Neuron (in vitro differentiated cells): ENCODE measurements around the gene NPFF.

Source experiments
- H2AFZ ChIP-seq: one replicate; pipeline ENCODE4 v1.6.1; 2013; ENCODE audit warnings: low read depth, mild to moderate bottlenecking, inconsistent platforms, low read length, moderate library complexity
- H3K27me3 ChIP-seq: one replicate; pipeline ENCODE4 v1.6.1; 2013; ENCODE audit warnings: low read length; ENCODE audit not compliant: insufficient read depth
- H3K36me3 ChIP-seq: one replicate; pipeline ENCODE4 v1.6.1; 2013; ENCODE audit warnings: low read length; ENCODE audit not compliant: insufficient read depth
- H3K4me1 ChIP-seq: one replicate; pipeline ENCODE4 v1.6.1; 2013; ENCODE audit warnings: low read length; ENCODE audit not compliant: insufficient read depth
- H3K4me3 ChIP-seq: 2 replicates; pipeline ENCODE4 v1.5.1; 2013; ENCODE audit warnings: mild to moderate bottlenecking, low read length, moderate library complexity
- H3K9me3 ChIP-seq: one replicate; pipeline ENCODE4 v1.6.1; 2013; ENCODE audit warnings: low read length

The NPFF gene

DNA sequence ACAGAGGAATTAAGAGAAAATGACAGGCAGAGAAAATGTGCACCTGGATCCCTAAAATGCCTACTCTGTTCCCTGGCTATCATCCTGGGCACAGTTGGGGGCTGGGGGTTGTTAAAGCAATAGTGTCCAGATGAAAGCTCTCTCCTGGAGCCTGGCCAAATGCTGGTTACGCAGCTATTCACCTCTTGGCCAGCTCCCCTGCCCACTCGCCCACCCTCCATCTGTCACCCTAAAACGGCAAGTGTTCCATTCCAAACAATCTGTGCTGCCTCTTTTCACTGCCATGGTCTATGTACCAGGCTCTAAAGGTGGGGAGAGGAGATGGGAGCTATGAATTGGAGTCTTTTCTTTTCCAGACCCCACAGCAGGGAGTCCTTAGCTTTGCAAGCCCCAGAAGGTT is 24.7 kb upstream of the NPFF start:
- Histone ChIP-seq H3K36me3 (peaks cover 54% of the 10 kb centered on the region), H3K4me3 (no peak overlapping the region), H3K27me3 (no peaks in the 10 kb centered on the region), H2AFZ (no peak overlapping the region), H3K9me3 (no peaks in the 10 kb centered on the region), H3K4me1 (no peaks in the 10 kb centered on the region)

DNA sequence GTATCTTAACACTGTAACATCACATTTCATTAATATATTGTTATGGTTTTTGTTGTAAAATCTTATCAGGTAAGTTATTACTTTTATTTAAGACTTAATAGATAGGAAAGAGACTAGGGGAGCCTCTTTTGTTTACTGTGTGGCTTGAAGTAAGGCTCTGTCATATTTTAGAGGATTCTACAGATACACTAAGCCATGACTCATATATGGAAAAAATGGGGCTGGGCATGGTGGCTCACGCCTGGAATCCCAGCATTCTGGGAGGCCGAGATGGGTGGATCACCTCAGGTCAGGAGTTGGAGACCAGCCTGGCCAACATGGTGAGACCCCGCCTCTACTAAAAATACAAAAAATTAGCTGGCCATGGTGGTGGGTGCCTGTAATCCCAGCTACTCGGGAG is 23.6 kb upstream of the NPFF start:
- Histone ChIP-seq H3K27me3 (no peaks in the 10 kb centered on the region), H3K4me1 (no peaks in the 10 kb centered on the region), H3K4me3 (no peak overlapping the region), H3K9me3 (no peaks in the 10 kb centered on the region), H3K36me3 (peaks cover 49% of the 10 kb centered on the region), H2AFZ (no peak overlapping the region)

DNA sequence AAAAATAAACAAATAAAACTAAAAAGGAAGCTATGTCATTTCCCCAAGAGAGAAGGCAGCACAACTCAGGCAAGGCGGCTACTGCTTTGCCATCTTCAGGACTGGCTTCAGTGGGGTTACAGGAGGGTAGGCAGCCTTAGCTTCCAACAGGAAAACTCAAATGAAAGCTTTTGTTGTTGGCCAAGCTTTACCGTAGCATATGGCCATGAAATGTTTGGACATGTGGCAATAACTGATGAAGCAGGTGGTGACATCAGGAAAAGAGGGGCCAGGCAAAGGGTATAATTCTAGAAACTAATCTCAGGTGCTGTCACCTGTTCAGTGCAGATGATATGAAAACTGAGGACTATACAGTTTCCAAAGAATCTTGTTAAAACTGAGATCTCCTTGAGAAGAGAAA is 22.8 kb upstream of the NPFF start:
- Histone ChIP-seq H3K27me3 (no peaks in the 10 kb centered on the region), H3K9me3 (no peaks in the 10 kb centered on the region), H3K4me3 (no peak overlapping the region), H3K4me1 (no peaks in the 10 kb centered on the region), H3K36me3 (peaks cover 50% of the 10 kb centered on the region), H2AFZ (no peak overlapping the region)

DNA sequence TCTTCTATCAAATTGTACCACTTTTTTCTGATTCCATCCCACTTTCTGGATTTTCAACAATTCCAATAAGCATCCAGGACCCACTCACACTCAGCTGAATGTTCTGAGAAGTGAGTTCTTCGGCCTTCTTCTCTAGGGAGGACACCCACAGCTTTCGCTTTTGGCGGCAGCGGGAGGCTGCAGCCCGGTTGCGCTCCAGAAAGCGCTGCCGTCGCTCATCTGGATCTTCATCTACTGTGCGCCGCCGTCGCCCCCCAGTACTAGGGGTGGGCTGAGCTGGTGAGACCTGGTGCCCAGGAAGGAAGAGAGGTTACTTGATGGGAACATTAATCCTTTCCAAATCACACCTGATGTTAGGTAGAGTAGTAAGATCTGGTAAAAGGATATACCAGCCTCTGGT is 17.2 kb upstream of the NPFF start:
- no peak overlapping the region for H2AFZ ChIP-seq
- no peak overlapping the region for H3K4me3 ChIP-seq
- H3K4me1 ChIP-seq = no peaks in the 10 kb centered on the region
- no peaks in the 10 kb centered on the region for H3K27me3 ChIP-seq
- H3K9me3 ChIP-seq = no peaks in the 10 kb centered on the region
- peaks cover 56% of the 10 kb centered on the region for H3K36me3 ChIP-seq

DNA sequence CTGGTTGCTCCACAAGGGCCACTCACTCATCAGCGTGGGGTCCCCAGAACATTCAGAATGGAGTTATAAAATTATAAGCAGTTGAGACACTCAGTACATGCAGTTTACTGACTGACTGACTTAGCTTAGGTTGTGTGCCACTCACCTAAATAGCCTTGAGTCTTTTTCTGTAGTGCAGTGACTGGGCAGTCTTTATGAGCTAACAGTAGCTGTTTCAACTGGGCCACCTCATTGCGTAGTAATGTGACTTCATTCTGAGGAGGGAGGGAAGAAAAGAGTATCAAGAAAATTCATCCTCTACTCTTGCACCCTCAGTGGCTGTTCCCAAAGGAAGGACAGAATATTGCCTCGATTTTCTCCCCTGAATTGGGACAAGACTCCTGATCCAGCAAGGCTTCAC is 15.8 kb upstream of the NPFF start:
- H3K27me3 ChIP-seq = no peaks in the 10 kb centered on the region

DNA sequence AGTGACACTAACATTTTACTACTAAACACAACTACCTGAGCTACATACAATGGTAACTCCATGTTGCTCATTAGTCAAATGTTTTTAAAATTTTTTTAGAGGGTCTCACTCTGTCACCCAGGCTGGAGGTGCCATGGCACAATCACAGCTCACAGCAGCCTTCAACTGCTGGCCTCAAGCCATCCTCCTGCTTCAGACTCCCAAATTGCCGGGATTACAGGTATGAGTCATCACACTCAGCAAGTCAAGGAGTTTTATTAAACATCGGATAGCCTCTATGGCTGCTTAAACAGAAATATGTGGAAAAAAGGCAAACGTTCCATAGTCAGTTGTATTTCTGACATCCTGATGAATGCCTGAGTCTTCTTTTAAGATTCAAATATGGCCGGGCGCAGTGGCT is 11.1 kb upstream of the NPFF start:
- Histone ChIP-seq H3K4me3 (no peak overlapping the region), H3K36me3 (peaks cover 79% of the 10 kb centered on the region), H3K27me3 (no peaks in the 10 kb centered on the region), H3K9me3 (no peaks in the 10 kb centered on the region), H2AFZ (no peak overlapping the region), H3K4me1 (no peaks in the 10 kb centered on the region)

More for the DNA sequence above, 15.8 kb upstream of the NPFF start:
- no peaks in the 10 kb centered on the region for H3K4me1 ChIP-seq
- H3K36me3 ChIP-seq = peaks cover 62% of the 10 kb centered on the region
- H3K4me3 ChIP-seq = no peak overlapping the region
- no peak overlapping the region for H2AFZ ChIP-seq
- no peaks in the 10 kb centered on the region for H3K9me3 ChIP-seq

DNA sequence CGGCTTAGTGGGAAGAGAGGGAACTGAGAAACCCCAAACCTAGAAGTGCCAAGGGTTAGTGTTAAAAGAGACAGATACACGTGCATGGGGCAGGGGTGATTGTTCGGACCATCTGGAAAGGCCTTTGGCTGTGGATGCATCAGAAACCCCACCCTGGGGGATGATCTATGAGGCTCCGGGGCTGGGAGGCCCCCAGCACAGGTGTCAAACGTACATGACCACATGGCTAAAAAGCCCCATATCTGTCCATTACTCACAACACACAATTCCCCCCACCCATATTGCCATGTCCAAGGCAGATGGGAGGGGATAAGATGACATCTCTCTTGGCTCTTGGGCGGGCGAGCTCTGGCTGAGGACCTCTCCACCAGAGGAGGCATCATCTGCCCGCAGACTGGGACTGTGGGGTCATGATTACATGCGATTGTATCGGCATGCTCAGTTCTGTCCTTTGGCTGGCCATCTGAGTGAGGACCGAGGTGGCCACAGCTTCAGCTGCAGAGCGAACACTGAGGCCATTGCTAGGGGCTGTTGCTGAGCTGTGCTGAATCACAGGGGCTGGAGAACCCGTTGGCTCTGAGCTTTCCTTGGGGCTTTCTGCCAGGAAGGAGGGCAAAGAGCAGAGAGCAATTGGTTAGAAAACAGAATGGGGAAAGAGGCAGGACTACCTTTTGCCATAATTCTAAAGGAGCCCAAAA is 9.6 kb upstream of the NPFF start:
- Histone ChIP-seq H2AFZ (no peak overlapping the region), H3K4me1 (no peaks in the 10 kb centered on the region), H3K9me3 (no peaks in the 10 kb centered on the region), H3K36me3 (peaks cover 80% of the 10 kb centered on the region), H3K27me3 (no peaks in the 10 kb centered on the region), H3K4me3 (no peak overlapping the region)

DNA sequence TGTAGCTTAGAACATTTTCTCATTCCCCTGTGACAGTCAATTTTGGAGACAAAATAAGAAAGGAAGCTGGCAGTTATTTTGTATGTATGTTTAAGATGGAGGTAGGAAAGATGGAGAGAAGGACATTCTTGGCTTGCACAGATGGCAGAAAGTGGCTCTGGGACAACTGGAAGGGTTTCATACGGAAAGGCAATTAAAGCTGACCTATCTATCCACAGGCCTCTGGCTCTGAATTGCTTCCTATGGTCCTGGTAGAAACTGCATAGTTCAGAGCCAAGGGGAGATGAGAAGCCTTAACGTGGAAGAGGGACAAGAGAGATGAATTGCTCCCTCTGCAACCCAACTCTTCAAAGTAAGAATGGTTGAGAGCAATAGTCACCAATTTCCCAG is 8.0 kb upstream of the NPFF start:
- no peaks in the 10 kb centered on the region for H3K4me1 ChIP-seq
- H3K9me3 ChIP-seq = no peaks in the 10 kb centered on the region
- no peak overlapping the region for H3K4me3 ChIP-seq
- no peaks in the 10 kb centered on the region for H3K27me3 ChIP-seq
- peaks cover 70% of the 10 kb centered on the region for H3K36me3 ChIP-seq
- no peak overlapping the region for H2AFZ ChIP-seq

DNA sequence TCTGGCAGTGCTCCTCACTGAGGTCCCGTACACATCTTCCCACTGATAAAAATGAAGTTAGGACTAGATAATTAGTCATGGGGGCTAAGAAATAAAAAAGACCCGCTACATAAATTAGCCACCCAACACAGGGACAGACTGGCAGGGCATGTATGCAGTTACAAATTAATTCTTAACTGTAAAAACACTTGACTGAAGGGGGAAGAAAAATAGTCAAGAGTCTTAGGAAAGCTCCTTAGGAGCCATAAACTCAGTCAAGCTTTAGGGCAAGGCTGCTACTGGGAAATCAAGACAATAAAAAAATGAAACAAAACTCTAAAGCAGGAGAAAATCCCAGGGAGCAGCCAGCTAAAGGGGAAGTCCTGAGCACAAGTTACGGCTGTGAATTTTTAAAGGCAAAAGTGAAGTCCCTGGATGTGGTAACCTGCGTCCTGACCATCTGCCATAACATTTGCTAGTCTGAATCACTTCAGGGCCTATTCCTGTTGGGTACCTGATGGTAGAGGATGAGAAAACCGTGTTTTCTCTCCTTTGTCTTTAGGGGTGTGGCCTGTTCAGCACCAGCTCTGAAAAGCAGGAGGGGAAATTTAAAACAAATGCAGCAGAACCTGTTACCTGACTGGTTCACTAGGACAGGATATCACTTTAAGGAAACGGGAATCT is 7.5 kb upstream of the NPFF start:
- Histone ChIP-seq H3K36me3 (peaks cover 65% of the 10 kb centered on the region), H2AFZ (no peak overlapping the region), H3K4me1 (no peaks in the 10 kb centered on the region), H3K9me3 (no peaks in the 10 kb centered on the region), H3K4me3 (no peak overlapping the region), H3K27me3 (no peaks in the 10 kb centered on the region)

DNA sequence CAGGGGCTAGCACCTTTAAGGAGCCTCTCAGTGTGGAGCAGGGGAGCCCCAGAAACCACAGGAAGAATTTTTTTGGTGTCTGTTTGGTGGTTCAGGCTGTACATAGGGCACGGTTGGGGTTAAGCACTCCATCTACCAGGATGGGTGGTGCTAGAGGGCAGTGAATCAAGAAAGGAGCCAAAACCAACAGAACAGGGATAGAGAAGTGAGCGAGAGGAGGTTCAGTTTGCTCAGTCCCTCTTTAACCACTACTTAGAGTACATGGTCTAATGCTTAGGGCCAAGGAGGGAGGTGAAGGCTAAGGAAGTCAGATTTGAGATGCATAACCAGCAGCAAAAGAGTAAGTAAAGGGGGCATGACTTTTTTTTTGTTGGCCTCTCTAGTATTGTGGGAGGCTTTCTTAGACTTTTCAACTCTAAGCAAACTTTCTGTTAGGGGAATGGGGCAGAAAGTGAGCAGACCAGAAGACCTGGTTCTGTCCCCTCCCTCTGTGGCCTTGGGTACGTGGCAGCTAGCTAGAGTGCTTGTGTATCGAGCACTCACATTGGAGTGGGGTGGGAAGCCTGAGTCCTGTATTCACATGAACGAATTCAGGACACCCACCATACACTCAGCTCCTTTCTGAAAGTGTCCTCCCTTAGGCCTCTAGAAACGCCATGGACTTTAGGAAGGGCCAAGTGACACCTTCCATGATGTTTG is 6.6 kb upstream of the NPFF start:
- Histone ChIP-seq H3K9me3 (no peaks in the 10 kb centered on the region), H3K4me1 (no peaks in the 10 kb centered on the region), H3K27me3 (no peaks in the 10 kb centered on the region), H3K36me3 (peaks cover 62% of the 10 kb centered on the region), H2AFZ (no peak overlapping the region), H3K4me3 (no peak overlapping the region)

DNA sequence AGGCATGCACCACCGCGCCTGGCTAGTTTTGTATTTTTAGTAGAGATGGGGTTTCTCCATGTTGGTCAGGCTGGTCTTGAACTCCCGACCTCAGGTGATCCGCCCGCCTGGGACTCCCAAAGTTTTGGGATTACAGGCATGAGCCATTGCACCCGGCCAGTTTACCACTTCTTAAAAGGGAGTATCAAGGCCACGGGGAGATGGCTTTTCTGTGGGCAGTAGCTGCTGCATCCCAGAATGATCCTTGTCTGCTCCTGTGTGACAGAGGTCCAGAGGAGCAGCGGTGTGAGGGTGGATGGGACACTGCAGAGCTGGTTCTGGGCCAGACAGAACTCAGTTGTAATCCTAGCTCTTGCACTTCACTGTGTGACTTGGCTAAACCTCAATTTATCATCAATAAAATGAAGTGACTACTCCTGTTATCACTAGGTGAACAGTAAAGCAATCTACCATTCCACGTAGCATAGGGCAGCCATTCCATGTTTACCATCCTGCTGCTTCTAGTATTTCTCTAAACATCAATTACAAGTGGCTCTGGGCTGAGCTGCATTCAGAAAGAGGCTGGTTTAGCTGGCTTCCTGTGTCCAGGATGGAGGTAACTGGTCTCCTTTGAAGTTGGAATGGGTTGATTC is 3.0 kb upstream of the NPFF start:
- H2AFZ ChIP-seq = no peak overlapping the region
- H3K4me3 ChIP-seq = no peak overlapping the region
- no peaks in the 10 kb centered on the region for H3K27me3 ChIP-seq
- no peaks in the 10 kb centered on the region for H3K4me1 ChIP-seq
- H3K36me3 ChIP-seq = peaks cover 55% of the 10 kb centered on the region
- no peaks in the 10 kb centered on the region for H3K9me3 ChIP-seq

DNA sequence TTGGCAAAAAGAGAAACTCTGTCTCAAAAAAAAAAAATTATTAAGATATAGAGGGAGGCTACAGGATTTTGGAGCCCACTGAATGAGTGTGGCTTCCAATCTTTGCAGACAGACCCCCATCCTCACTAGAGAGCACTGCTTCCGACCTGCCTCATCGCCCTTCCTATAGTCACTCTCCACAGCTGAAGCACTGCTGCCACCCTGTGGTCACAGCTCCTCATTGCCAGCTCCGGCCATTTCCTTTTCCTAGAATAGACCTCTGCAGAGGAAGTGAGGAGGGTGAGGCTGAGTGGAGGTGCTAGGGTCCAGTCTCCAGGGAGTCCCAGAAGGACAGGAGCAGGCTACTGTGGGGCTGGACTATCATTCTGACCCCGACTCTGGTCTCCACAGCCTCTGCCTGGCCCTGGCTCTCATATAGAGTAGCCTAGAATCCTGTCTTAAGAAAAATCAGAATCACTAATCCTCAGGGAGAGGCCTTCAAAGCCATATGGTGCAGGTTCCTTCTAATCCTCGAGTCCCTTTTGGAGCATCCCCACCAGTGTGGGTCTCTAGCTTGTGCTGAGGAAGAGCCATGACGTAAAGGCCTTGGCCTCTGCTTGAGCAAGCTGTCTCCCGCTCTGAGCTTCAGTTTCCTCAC is 1.4 kb upstream of the NPFF start:
- H3K9me3 ChIP-seq = no peaks in the 10 kb centered on the region
- no peaks in the 10 kb centered on the region for H3K27me3 ChIP-seq
- H3K36me3 ChIP-seq = peaks cover 53% of the 10 kb centered on the region
- no peaks in the 10 kb centered on the region for H3K4me1 ChIP-seq
- no peak overlapping the region for H3K4me3 ChIP-seq
- no peak overlapping the region for H2AFZ ChIP-seq

DNA sequence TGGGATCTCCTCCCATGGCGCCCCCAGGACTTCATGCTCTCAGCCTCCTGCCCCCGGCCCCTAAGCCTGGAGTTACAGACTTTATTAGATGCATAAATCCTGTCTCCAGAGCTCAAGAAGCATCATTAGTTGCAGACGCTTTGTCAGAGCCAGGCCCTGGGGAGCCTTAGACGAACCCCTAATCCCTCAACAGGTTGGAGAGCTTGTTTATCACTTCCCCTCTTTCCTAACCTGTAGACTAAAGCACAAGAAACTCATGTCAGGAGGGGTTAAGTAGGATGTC is 260 bp upstream of the NPFF start:
- Histone ChIP-seq H3K36me3 (peaks cover 48% of the 10 kb centered on the region), H3K9me3 (no peaks in the 10 kb centered on the region), H3K4me1 (no peaks in the 10 kb centered on the region), H3K4me3 (no peak overlapping the region), H3K27me3 (no peaks in the 10 kb centered on the region), H2AFZ (no peak overlapping the region)
